Measurements from ENCODE around the gene TRIM42. TPM values are rescaled to one million over a fixed set of nuclear protein-coding genes. Genes with fewer than 3 reads are reported as not detected.

TRIM42 gene
- total RNA-seq, 1 donor from 2014 or later = not detected

DNA sequence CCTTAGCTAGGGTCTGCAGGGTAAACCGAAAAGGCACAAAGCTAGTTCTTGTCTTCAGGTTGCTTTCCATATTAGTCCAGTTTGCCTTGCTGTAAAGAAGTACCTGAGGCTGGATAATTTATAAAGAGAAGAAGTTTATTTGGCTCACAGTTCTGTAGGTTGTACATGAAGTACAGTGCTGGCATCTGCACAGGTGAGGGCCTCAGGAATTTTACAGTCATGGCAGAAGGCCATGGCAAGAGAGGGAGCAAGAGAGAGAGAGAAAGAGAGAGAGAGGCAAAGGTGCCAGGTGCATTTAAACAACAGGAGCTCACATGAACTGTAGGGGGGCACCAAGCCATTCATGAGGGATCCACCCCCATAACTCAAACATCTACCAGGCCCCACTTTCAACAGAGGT is 26.9 kb downstream of the TRIM42 start:
- TF ChIP-seq, protein P1, sequence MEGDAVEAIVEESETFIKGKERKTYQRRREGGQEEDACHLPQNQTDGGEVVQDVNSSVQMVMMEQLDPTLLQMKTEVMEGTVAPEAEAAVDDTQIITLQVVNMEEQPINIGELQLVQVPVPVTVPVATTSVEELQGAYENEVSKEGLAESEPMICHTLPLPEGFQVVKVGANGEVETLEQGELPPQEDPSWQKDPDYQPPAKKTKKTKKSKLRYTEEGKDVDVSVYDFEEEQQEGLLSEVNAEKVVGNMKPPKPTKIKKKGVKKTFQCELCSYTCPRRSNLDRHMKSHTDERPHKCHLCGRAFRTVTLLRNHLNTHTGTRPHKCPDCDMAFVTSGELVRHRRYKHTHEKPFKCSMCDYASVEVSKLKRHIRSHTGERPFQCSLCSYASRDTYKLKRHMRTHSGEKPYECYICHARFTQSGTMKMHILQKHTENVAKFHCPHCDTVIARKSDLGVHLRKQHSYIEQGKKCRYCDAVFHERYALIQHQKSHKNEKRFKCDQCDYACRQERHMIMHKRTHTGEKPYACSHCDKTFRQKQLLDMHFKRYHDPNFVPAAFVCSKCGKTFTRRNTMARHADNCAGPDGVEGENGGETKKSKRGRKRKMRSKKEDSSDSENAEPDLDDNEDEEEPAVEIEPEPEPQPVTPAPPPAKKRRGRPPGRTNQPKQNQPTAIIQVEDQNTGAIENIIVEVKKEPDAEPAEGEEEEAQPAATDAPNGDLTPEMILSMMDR (IDR thresholded peaks at IDR 0.05; ENCODE audit: insufficient read depth, low read length, poor library complexity, severe bottlenecking) = no peak
- no peak overlapping the region for H3K4me3 ChIP-seq (ENCODE audit: low read depth, low read length)
- no peaks in the 10 kb centered on the region for H3K27me3 ChIP-seq (ENCODE audit: control insufficient read depth, insufficient read depth, low read length)

DNA sequence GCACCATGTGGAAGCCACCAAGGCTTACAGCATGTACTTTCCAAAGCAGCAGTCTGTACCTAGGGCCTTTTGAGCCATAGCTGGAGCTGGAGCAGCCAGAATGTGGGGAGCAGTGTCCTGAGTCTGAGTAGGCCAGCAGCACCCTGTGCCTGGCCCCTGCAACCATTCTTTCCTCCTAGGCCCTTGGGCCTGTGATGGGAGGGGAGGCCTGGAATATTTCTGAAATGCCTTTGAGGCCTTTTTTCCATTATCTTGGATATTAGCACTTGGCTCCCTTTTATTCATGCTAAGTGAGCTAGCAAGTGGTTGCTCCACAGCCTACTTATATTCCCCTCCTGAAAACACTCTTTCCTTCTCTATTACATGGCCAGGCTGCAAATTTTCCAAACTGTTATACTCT is 28.1 kb downstream of the TRIM42 start:
- TF ChIP-seq, protein P1 (IDR thresholded peaks at IDR 0.05; ENCODE audit: insufficient read depth, low read length, poor library complexity, severe bottlenecking) = no peak
- no peak overlapping the region for H3K4me3 ChIP-seq (ENCODE audit: low read depth, low read length)
- H3K27me3 ChIP-seq (ENCODE audit: control insufficient read depth, insufficient read depth, low read length) = no peaks in the 10 kb centered on the region
- H3K36me3 ChIP-seq (ENCODE audit: control insufficient read depth, insufficient read depth, low read length) = no peaks in the 10 kb centered on the region
- DNase-seq (ENCODE audit: low read depth) = no peak

More for the DNA sequence above, 26.9 kb downstream of the TRIM42 start:
- no peak for DNase-seq (ENCODE audit: low read depth)
- H3K36me3 ChIP-seq (ENCODE audit: control insufficient read depth, insufficient read depth, low read length) = no peaks in the 10 kb centered on the region

DNA sequence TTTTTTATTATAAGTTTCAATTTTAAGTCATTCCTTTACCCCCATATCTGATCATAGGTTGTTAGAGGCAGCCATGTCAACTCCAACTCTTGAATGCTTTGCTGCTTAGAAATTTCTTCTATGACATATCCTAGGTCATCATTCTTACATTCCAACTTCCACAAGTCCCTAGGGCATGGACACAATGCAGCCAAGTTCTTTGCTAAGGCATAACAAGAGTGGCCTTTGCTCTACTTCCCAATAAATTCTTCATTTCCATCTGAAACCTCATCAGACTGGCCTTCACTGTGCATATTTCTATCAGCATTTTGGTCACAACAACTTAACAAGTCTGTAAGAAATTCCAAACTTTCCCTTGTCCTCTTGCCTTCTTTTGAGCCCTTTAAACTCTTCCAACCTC is 28.5 kb downstream of the TRIM42 start:
- no peak for DNase-seq (ENCODE audit: low read depth)
- H3K4me3 ChIP-seq (ENCODE audit: low read depth, low read length) = no peak overlapping the region
- no peaks in the 10 kb centered on the region for H3K36me3 ChIP-seq (ENCODE audit: control insufficient read depth, insufficient read depth, low read length)
- TF ChIP-seq, protein P1 (IDR thresholded peaks at IDR 0.05; ENCODE audit: insufficient read depth, low read length, poor library complexity, severe bottlenecking) = no peak
- no peaks in the 10 kb centered on the region for H3K27me3 ChIP-seq (ENCODE audit: control insufficient read depth, insufficient read depth, low read length)

DNA sequence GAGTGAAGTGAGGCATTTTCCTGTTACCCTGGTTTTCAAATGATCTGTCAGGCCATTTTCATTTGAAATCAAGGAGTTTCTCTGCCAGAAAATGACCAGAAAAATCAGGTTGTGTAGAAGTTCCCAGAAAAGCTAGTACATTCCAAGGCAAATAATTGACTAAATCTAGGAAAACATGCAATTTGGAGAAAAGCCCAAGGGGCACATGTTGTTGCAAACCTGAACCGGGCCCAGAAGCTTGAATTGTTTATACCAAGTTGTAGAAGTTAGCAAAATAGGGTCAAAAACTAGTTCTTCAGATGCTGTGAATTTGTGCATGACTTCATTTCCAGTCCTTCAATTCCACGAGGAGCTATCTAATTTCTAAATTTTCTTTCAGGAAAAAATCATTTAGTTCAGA is 31.0 kb downstream of the TRIM42 start:
- Histone ChIP-seq H3K27me3 (ENCODE audit: control insufficient read depth, insufficient read depth, low read length) (no peaks in the 10 kb centered on the region), H3K4me3 (ENCODE audit: low read depth, low read length) (no peak overlapping the region), H3K36me3 (ENCODE audit: control insufficient read depth, insufficient read depth, low read length) (no peaks in the 10 kb centered on the region)
- TF ChIP-seq, protein P1 (IDR thresholded peaks at IDR 0.05; ENCODE audit: insufficient read depth, low read length, poor library complexity, severe bottlenecking) = no peak
- no peak for DNase-seq (ENCODE audit: low read depth)

DNA sequence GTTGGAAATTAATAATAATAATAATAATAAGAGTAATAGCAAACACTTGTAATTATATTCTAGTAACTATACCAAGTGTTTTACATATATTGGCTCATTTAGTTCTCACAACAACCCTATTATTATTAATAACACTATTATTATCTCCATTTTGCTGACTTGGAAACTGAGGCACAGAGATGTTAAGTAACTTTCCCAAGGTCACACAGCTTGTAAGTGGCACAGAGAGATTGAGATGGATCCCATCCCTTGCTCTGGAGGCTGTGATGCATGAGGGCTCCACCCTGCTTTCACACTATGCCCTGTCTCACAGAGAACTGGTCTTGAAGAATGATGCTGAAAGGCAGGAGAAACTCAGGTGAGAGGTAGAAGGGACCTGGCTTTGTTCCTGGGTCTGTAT is 31.9 kb downstream of the TRIM42 start:
- H3K27me3 ChIP-seq (ENCODE audit: control insufficient read depth, insufficient read depth, low read length) = no peaks in the 10 kb centered on the region
- DNase-seq (ENCODE audit: low read depth) = no peak
- H3K36me3 ChIP-seq (ENCODE audit: control insufficient read depth, insufficient read depth, low read length) = no peaks in the 10 kb centered on the region
- TF ChIP-seq, protein P1 (IDR thresholded peaks at IDR 0.05; ENCODE audit: insufficient read depth, low read length, poor library complexity, severe bottlenecking) = no peak
- H3K4me3 ChIP-seq (ENCODE audit: low read depth, low read length) = no peak overlapping the region

DNA sequence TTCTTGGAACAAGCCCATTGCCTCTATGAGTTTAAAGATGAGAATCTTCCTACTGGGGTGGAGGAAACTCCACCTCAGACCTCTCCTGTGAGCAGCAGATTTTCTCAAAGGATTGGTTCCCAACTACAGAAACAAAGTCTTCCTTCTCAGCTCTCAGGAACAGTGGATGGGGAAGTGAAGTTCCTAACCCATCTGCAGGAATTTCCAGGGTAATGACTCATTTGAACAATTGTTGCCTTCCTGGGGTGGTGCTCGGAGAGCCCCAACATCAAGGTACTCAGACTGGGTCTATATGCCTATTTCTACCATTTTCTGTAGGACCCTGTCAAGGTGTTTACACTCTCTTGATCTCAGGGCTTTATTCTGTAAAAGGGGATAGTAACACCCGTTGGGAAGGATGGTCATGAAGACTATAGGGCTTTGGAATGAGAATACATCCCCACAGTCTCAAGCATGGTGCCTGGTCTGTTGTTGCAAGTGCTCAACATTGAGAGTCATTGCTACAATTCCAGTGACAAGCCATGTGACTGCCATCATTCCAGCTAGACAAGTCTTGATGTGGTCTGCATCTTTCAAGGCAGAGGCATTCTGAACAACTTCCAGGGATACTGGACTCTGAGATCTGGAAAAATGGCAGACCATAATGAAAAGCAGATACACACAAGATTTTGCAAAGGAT is 33.0 kb downstream of the TRIM42 start:
- TF ChIP-seq, protein P1 (IDR thresholded peaks at IDR 0.05; ENCODE audit: insufficient read depth, low read length, poor library complexity, severe bottlenecking) = no peak
- no peak for DNase-seq (ENCODE audit: low read depth)
- Histone ChIP-seq H3K4me3 (ENCODE audit: low read depth, low read length) (no peak overlapping the region), H3K36me3 (ENCODE audit: control insufficient read depth, insufficient read depth, low read length) (no peaks in the 10 kb centered on the region), H3K27me3 (ENCODE audit: control insufficient read depth, insufficient read depth, low read length) (no peaks in the 10 kb centered on the region)
